CD4-positive, alpha-beta T cell treated with Interleukin-6 for 4 hours (primary cell): ENCODE data around the gene ABO.
"Not testable (repeated sequence)": the region's sequence is repeated elsewhere in the genome, so short reads cannot be mapped to it uniquely, and the experiment has no call there.

ENCODE experiments used
- DNase-seq: peaks from one replicate; pipeline ENCODE4 v3.0.0-alpha.2; 2020; ENCODE audit warnings: mixed read lengths

Gene ABO

DNA sequence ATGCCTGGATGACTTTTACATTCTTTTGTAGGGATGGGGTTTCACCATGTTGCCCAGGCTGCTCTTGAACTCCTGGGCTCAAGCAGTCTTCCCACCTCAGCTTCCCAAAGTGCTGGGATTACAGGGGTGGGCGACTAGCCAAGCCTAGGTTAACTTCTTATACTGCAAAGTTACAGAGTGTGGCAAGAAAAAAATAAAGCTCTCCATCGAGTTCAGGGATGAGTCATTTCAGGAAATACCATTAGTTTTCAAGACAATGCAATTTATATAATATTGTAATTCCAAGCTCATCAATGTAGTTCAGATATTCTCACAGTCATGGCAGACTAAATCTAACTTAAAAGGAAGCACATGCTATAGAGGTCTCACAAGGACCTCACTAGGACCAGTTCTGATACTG lies 11.5 kb upstream of the ABO start:
- DNase-seq = no peak

GRCh38 chr9:133285252-133285775 lies 10.3 kb upstream of the ABO start:
- DNase-seq = no peak

DNA sequence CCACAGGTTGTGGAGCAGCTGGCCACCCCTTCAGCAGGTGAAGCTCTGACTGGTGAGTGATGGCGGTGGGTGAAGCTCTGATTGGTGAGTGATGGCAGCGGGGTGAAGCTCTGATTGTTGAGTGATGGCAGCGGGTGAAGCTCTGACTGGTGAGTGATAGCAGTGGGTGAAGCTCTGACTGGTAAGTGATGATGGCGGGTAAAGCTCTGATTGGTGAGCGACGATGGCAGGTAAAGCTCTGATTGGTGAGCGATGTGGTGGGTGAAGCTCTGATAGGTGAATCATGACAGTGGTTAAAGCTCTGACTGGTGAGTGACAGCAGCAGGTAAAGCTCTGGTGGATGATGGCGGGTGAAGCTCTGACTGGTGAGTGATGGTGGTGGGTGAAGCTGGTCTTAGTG lies 9.4 kb upstream of the ABO start:
- DNase-seq = no peak

- DNase-seq = not testable (repeated sequence)
These were observed 8.4 kb upstream of the ABO start for GRCh38 chr9:133283255-133284032.

GRCh38 chr9:133282464-133283238 lies 7.7 kb upstream of the ABO start:
- DNase-seq = no peak

DNA sequence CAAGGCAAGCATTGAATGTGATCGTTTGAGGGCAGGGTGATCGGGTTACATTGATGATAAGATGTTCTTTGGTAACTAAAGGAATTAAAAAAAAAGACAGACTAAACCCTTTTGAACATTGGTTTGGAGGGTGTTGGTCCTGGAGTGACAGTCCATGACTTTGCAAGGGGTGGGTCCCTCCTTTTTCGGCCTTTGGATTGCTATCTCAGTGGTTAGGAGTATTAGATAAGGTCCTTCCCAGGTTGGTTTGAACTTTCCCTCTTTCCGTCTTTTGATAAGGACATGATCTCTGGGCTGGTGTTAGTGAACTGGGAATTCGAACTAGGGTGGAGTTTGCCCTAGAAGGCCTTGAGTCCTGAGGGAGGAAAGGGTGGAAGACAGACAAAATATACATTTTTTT lies 5.4 kb upstream of the ABO start:
- DNase-seq = no peak

- DNase-seq = no peak
These were observed 3.4 kb upstream of the ABO start for GRCh38 chr9:133278161-133279114.

DNA sequence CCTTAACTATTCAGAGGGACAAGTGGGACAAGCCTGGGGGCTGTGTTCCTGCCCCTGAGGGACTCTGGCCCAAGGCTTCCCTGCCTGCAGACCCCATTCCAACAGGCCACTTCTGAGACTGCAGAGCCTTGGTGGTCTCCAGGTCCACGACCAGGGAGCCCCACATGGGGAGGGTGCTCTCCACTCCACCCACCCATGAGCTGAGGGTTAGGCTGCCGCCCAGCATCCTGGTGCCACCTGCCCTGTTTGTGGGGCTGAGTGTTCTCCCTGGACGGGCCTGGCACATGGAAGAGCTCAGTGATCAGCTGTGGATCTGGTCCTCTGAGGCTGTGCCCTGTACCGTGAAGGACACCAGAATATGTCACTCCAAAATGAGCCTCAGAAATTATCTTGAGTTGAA lies 2.5 kb upstream of the ABO start:
- no peak for DNase-seq

DNA sequence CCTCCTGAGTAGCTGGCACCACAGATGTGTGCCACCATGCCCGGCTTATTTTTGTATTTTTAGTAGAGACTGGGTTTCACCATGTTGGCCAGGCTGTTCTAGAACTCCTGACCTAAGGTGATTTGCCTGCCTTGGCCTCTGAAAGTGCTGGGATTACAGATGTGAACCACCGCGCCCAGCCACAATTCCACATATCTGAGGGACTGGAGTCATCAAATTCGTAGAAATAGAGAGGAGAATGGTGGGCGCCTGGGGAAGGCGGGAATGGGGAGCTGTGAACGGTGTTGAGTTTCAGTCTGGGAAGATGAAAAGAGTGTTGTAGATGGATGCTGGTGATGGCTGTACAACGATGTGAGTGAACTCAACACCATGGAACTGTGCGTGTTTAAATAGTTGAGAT lies 1.9 kb upstream of the ABO start:
- DNase-seq = no peak

GRCh38 chr9:133276001-133276884 lies 1.2 kb upstream of the ABO start:
- DNase-seq = no peak

DNA sequence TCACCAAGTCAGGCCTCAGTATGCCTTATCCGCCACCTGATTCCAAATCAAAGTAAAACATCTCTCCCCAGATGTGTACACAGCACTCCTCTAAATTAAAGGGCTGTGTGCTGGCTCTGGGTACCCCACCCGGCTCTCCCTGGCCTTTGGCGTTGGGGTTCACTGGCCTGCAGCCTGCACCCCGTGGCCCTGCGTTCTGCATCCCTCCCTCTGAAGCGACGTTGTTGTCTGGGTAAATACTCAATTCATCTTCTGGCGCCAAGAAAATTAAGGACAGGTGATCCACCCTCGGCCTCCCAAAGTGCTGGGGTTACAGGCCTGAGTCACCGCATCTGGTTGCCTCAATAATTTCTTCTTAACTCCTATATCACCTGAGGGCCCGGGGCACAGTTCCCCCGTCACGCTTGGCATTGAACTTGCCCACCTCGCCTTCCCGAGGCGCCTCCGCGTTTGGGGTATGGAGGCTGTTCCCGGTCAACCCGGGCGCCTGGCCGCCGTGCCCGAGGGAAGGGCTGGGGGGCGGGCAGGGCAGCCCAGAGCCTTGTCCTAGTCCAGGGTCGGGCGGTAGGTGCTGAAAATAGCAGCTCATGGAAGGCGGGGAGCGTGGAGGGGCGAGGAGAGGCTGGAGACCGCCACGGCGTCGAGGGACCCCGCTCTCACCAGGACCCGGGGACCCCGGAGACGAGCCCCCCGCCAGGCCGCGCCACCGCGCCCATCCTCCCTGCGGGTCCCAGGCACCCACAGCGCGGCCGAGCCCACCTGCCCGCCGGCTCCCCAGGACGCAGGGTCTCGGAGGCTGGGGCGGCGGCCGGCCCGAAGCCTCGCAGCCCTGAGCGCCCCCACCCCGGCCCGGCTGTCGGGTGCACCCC lies 531 bp downstream of the ABO start:
- no peak for DNase-seq

DNA sequence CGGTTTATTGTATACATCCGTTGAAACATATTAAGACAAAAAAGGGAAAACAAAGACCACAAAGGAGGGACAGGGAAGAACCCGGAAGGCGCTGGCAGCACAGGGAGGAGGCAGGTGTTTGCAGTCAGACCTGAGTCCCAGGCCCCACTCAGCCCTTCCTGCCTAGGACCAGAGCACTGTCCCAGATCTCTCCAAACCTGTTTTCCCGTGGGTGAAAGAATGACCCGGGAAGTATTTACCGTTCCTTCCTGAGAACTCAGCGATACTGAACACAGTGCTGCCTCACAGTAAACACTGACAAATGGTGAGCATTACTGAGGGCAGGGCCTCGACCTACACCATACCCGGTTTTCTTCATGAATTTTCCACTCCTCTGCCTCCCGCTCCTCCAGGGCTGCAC lies 1.2 kb downstream of the ABO start:
- DNase-seq = no peak

DNA sequence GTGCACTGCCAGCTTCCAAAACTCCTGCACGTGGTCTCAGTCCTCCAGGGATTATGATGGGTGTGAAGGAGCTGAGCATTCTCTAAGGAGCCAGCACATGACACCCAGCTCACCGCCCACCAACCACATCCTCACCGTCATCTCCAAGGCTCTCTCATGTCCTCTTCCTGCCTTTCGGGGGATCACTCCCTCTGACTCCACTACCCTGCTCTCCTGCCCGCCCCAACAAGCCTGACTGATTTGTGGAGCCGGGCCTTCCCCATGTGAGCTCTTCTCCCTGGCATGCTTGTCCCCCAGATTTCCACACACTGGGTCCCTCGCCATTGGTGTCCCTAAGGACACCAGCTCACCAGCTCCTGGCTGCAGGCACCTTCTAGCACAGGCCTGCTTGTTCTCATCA lies 1.9 kb downstream of the ABO start:
- no peak for DNase-seq

- DNase-seq = no peak
These were observed 5.3 kb downstream of the ABO start for GRCh38 chr9:133269537-133270362.

DNA sequence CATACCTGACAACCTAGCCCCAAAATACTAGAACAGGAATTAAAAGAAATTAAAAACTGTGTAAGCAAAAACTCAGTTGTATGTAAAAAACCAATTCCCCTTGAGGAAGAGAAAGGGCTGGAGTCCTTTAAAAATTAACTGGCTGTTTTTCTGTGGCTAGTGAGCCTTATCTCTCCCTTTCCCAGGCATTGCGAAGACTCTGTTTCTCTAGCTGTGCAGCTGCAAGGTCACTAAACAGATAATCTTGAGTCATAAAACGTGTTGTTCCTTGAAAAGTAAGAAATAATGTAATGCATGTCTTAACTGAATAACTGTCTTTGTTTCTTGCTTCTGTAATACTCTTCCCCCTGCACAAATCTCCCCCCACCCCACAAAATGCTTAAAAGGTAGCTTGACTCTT lies 5.9 kb downstream of the ABO start:
- not testable (repeated sequence) for DNase-seq

DNA sequence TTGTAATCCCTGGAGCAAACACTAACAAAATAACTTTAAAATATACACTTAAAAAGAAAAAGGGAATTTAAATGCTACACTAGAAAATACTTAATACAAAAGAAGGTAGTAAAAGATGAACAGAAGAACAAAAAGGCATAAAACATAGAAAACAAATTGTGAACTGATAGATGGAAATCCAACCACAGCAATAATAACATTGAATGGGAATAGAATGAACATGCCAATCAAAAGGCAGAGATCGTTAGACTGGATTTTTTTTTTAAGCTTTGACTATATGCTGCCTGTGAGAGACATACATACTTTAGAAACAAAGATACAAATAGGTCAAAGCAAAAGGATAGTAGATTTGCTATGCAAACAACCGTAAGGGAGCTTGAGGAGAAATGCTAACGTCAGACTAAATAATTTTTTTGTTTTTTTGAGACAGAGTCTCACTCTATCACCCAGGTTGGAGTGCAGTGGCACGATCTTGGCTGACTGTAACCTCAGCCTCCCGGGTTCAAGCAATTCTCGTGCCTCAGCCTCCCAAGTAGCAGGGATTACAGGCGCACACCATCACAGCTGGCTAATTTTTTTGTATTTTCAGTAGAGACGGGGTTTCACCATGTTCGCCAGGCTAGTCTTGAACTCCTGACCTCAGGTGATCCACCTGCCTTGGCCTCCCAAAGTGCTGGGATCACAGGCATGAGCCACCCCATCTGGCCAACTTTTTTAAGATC lies 6.5 kb downstream of the ABO start:
- no peak for DNase-seq

DNA sequence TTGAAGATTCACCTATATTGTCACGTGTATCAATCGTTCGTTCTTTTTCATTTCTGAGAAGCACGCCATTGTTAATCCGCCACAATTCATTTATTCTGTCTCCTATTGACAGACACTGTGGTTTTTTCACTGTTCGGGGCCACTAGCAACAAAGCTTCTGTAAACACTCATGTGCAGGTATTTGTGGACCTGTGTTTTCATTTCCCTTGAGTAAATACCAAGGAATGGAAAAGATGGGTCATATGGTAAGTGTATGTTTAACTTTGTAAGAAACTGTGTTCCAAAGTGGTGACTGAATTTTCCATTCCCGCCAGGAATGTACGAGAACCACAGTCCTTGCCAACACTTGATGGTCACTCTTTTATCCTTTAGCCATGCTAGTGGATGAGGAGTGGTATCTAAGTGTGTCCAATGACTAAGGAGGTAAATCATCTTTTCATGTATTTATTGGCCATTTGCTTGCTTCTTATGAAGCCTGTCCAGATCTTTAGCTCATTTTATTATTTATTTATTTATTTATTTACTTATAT lies 10.7 kb downstream of the ABO start:
- no peak for DNase-seq

DNA sequence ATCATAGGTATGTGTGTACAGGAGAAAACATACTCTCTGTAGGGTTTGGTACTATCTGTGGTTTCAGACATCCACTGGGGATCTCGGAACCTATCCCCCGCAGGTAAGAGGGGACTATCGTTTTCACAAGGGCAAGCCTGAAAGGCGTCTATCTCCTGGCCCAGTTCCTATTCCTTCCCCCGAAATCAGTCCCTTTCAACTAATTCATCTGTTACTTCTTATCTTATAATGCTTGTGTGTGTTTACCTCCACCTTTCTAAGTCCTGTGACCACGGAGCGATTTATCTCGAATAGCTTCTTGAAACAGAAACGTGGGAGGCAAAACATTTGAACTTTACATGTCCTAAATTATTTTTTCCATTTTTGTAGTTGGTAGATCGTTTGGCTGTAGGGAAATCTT lies 11.4 kb downstream of the ABO start:
- DNase-seq = no peak

- DNase-seq = no peak
These were observed 12.8 kb downstream of the ABO start for GRCh38 chr9:133262226-133262625.
